ENCODE measurements around the gene PITPNM1.
A peak's percentile ranks its signal among the peaks of the same experiment; 100 is the strongest.
"Not testable (repeated sequence)": the region's sequence is repeated elsewhere in the genome, so short reads cannot be mapped to it uniquely, and the experiment has no call there.

Gene PITPNM1

GRCh38 chr11:67504950-67505581 is at the start of gene PITPNM1:
Gene PITPNM1 (minus strand): TSS chr11:67505363. CDS start chr11:67504180, 1,183 bp downstream.
- no peak for DNase-seq

DNA sequence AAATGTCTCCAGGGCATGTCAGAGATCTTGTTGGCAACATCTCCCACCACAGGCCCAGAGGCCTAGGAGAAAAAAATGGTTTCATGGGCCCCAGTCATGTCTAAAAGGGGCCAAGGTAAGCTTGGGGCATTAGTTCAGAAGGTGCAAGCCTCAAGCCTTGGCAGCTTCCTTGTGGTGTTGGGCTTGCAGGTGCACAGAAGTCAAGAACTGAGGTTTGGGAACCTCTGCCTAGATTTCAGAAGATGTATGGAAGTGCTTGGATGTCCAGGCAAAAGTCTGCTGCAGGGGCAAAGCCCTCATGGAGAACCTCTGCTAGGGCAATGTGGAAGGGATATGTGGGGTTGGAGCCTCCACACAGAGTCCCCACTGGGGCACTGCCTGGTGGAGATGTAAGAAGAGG is 46.5 kb upstream of the PITPNM1 start:
- DNase-seq: not testable (repeated sequence)

DNA sequence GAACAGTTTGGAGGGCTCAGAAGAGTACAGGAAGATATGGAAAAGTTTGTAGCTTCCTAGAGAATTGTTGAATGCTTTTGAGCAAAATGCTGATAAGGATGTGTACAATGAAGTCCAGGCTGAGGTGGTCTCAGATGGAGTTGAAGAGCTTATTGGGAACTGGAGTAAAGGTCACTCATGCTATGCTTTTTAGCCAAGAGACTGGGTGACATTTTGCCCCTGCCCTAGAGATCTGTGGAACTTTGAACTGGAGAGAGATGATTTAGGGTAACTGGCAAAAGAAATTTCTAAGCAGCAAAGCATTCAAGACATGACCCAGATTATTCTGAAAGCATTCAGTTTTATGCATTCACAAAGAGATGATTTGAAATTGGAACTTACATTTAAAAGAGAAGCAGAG is 46.0 kb upstream of the PITPNM1 start:
- no peak for DNase-seq

DNA sequence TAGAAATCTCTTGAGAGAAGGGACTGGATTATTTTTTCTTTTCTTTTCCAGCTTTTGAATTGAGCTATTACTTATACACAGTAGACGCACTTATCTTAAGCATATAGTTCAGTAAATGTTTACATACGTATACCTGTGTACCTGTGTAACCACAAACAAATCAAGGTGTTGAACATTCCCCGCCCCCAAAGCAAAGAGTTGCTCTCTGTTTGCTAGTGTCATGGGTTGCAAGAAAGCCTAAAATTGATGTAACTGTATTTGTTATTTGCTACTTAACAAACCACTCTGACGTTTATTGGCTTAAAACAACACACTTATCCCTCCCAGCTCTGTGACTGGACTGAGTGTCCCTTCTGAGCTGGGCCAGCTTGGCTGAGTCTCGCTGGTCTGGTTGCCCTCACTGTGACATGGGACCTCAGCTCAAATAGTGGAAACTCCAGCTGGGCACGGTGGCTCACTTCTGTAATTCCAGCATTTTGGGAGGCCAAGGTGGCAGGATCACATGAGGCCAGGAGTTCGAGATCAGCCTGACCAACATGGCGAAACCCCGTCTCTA is 43.5 kb upstream of the PITPNM1 start:
- DNase-seq: peak; percentile 46

- DNase-seq: not testable (repeated sequence)
These were observed 42.9 kb upstream of the PITPNM1 start for GRCh38 chr11:67548112-67548511.

GRCh38 chr11:67545280-67545679 is 40.1 kb upstream of the PITPNM1 start:
- DNase-seq: peak; percentile 10

GRCh38 chr11:67544616-67545242 is 39.6 kb upstream of the PITPNM1 start:
- DNase-seq: no peak

GRCh38 chr11:67543585-67543984 is 38.4 kb upstream of the PITPNM1 start:
- no peak for DNase-seq

- DNase-seq: no peak
These were observed 37.8 kb upstream of the PITPNM1 start for GRCh38 chr11:67542971-67543370.

DNA sequence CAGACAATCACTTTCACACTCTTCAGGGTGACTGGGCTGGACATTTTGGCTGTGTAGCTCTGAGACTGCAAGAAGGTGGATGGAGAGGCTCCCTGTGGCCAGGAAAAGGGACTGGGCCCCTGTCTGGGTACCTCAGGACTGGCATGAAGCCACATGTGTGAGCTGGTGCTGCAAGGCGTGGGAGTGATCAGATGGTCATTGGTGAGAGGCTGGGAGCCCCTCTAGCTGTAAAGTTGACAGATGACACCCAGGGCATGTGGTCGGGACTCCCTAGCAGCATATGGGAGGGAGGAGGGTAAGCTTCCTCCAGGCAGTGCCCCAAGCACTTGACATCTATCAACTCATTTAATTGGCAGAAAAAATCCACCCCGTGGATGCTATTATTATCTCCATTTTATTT is 37.0 kb upstream of the PITPNM1 start:
- DNase-seq: no peak

- DNase-seq: no peak
These were observed 36.0 kb upstream of the PITPNM1 start for GRCh38 chr11:67541198-67541597.

DNA sequence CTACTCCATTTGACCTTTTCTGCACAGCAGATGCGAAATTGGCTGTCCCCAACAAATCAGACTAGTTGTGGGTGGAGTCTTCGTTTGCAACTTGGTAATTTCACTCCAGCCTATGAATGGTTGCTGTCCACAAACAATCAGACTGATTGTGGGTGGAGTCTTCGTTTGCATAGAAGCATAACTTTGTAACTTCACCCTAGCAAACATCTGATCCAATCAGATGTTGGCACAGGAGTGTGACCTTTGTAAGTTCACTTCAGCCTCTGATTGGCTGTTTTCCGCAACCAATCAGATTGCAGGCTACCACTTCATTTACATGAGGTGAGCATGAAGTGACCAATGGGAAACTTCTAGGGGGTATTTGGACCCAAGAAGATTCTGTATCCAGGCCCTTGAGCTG is 34.4 kb upstream of the PITPNM1 start:
- DNase-seq: no peak

- DNase-seq: no peak
These were observed 33.8 kb upstream of the PITPNM1 start for GRCh38 chr11:67538823-67539505.

DNA sequence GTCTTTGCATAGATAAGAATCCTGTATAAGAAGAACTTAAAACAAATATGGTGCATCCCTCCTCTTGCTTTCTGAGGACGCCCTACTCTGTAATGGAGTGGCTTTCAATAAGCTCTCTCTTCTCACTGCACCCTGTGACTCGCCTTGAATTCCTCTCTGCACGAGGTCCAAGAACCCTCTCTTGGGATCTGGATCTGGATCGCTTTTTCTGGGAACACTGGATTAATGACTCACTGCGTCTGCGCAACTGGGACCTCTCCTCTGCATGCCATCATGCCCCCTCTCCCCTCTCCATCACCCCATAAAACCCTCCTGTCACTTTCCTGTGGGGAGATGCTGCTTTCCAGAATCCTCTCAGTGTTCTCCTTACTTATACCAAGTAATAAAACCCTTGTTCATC is 33.1 kb upstream of the PITPNM1 start:
- no peak for DNase-seq

GRCh38 chr11:67535561-67535960 is 30.4 kb upstream of the PITPNM1 start:
- no peak for DNase-seq

GRCh38 chr11:67534070-67534679 is 29.0 kb upstream of the PITPNM1 start:
- no peak for DNase-seq

DNA sequence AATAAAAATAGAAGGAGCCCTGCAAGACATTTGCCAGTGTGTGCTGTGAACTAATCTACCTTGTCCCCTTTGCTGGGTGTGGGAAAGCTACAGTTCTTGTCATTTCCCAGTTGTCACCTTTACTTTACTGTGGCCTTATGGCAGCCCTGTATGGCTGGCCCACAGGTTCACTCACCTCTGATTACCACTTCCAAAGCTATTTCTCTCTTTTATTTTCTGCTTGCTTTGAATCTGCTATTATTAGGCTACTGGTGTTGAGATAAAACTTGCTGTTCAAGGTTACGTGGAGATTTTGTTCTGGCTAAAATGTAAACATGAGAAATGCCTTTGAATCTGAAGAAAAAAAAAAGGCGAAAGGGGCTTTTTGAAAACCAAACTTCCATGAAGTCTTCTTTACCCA is 27.7 kb upstream of the PITPNM1 start:
- no peak for DNase-seq

GRCh38 chr11:67530282-67530592 is 25.1 kb upstream of the PITPNM1 start:
- DNase-seq: no peak

- DNase-seq: no peak
These were observed 23.2 kb upstream of the PITPNM1 start for GRCh38 chr11:67528376-67528775.

DNA sequence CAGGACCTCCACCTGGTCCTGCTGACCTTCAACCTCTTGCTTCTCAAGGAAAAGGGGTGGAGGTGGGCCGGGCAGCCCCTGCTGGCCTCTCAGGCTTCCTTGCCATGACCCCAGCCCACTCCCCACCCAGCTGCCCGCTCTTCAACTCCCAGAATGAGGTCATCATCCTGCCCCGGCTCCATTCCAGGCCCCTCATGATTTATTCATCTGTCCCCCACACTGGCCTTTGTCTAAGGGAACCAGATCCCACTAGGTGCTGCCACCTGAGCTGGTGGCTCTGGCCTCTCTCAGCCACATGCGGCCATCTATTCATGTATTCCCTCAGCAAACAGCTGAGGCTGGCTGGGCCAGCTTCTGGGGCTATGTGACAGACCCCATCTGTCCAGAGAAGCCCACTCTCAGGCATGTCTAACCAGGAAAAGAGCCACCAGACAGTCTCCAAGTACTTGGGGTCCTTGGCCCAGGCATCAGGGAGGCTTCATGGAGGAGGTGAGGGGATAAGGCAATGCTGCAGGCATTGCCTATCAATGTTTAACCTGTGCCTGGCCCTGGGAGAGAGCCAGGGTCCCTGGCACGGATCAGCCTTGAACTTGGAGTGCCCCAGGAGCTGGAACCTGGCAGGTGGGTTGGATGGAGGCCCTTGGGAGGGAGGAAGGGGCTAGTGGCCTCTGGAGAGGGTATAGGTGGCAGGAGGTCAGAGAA is 20.3 kb upstream of the PITPNM1 start:
- DNase-seq: no peak

DNA sequence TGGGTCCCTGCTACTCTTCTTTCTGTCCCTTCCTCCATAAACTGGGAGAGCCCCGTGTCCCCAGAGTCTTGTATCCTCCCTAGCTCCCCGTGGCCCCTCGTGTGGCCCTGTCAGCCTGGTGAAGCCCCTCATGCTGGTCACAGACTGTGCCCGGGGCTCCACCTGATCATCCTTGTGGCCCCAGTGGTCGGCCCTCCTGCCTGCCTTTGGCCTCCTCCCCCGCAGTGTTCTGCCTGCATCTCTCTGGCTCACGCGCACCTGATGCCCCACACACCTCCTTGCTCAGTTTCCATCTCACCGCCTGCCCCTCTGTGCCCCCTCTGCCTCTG is 19.3 kb upstream of the PITPNM1 start:
- DNase-seq: no peak

DNA sequence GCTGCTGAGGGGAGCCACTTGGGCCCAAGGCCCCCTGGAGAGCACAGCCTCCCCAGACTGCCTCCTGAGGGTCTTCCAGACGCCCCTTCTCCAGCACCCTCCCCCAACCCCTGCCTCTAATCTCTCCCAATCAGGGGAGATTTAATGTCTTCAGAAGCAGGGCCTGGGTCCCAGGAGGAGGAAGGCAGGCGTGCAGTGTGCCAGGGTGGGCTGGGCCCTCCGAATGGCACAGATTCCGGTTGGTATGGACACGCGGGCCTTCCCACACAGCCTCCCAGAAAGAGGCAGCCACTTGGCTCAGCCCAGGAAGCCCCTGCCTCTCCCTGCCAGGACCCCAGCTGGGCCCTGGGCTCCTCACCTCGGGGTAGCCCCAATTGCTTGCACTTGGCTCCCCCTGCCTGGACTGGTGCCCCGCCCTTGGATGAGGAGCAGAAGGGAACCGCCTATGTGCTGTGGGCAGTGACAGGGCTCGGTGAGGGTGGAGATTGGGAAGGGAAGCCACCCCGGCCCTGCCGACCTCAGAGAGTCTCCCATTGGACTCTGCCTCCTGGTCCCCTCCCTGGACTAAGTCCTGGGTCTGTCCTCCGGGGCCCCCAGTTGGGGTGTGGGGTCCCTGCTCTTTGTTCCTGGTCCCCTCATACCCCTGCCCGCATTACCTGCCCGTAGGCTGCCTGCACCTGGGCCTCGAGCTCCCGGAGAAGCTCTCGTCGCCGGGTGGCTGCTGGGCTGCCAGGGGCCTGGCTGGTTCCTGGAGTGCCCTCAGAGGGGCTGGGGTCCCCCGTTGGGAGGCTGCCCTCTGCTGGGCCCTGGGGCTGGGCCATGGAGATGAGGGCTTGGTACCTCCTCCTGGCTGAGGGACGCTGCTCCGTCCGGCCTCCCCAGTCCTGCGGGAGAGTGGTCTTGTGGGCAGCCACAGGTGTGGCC is 18.7 kb upstream of the PITPNM1 start:
- no peak for DNase-seq

All from NCI-H2029 (cell line).